HEK293 (cell line): ENCODE measurements around the gene RBBP8.
A peak's percentile ranks its signal among the peaks of the same experiment; 100 is the strongest.

ENCODE experiments used
- CTCF ChIA-PET: fragments of 350-600 bp; formaldehyde crosslinking; extraction: SDS; loops from one replicate; lab custom pipeline; 2021; ENCODE audit warnings: antibody characterized with exemption; lab: Yijun Ruan, JAX
- POLR2A ChIA-PET: fragments of 300-600 bp; formaldehyde crosslinking; extraction: SDS; loops from one replicate; lab custom pipeline; 2020; ENCODE audit warnings: antibody characterized with exemption, inconsistent platforms; lab: Yijun Ruan, JAX
- H3K27ac ChIP-seq: fragments of 200-500 bp; sonication (Bioruptor generic); 2 replicates; pipeline ENCODE4 v1.5.1; 2014; ENCODE audit warnings: low read depth, low read length, control low read depth, inconsistent platforms; ENCODE audit errors: extremely low read depth
- H3K36me3 ChIP-seq, 2 experiments: fragments of 200-500 bp in 1 of 2; sonication (Bioruptor generic) in 1 of 2; 1 replicate in 1 of 2; 2 replicates in 1 of 2; pipeline ENCODE4 v1.5.1; 2014 to 2017; ENCODE audit warnings: inconsistent platforms in 2 of 2, low read length in 2 of 2; ENCODE audit not compliant: control insufficient read depth in 2 of 2, insufficient read depth in 1 of 2
- H3K4me1 ChIP-seq: fragments of 200-500 bp; sonication (Bioruptor generic); 2 replicates; pipeline ENCODE4 v1.5.1; 2014; ENCODE audit warnings: mild to moderate bottlenecking, low read length, inconsistent platforms; ENCODE audit not compliant: control insufficient read depth, insufficient read depth
- H3K4me3 ChIP-seq: 2 replicates; pipeline ENCODE4 v1.5.1; 2011; ENCODE audit warnings: low read depth, mild to moderate bottlenecking, control low read depth, low read length, moderate library complexity
- H3K9me3 ChIP-seq: fragments of 200-500 bp; sonication (Bioruptor generic); 2 replicates; pipeline ENCODE4 v1.5.1; 2014; ENCODE audit warnings: low read depth, low read length, inconsistent platforms; ENCODE audit not compliant: control insufficient read depth, insufficient read depth
- PRDM1 ChIP-seq: fragments of 450-650 bp; formaldehyde crosslinking; IDR thresholded peaks from 2 replicates; pipeline ENCODE4; 2016; ENCODE audit warnings: missing biosample characterization, missing genetic modification characterization
- PRDM10 ChIP-seq: fragments of 450-650 bp; formaldehyde crosslinking; IDR thresholded peaks from 2 replicates; pipeline ENCODE4 v1.5.1; 2016; ENCODE audit warnings: missing biosample characterization, missing genetic modification characterization
- WT1 ChIP-seq: fragments of 450-650 bp; formaldehyde crosslinking; IDR thresholded peaks from 2 replicates; pipeline ENCODE4 v1.5.1; 2016; ENCODE audit warnings: missing biosample characterization, missing genetic modification characterization
- ZBTB21 ChIP-seq: fragments of 450-650 bp; formaldehyde crosslinking; IDR thresholded peaks from 2 replicates; pipeline ENCODE4 v1.5.1; 2017; ENCODE audit warnings: missing biosample characterization, missing genetic modification characterization
- ZBTB7A ChIP-seq: fragments of 450-650 bp; formaldehyde crosslinking; IDR thresholded peaks from 2 replicates; pipeline ENCODE4 v1.5.1; 2016; ENCODE audit warnings: low read depth, missing biosample characterization, missing genetic modification characterization
- ZNF148 ChIP-seq: fragments of 450-650 bp; formaldehyde crosslinking; IDR thresholded peaks from 2 replicates; pipeline ENCODE4 v1.5.0; 2017; ENCODE audit warnings: missing biosample characterization, missing genetic modification characterization, borderline replicate concordance
- ZNF16 ChIP-seq: fragments of 450-650 bp; formaldehyde crosslinking; IDR thresholded peaks from 2 replicates; pipeline ENCODE4 v1.5.1; 2016; ENCODE audit warnings: low read depth, missing biosample characterization, missing genetic modification characterization
- ZNF175 ChIP-seq: fragments of 450-650 bp; formaldehyde crosslinking; IDR thresholded peaks from 2 replicates; pipeline ENCODE4 v1.5.1; 2016; ENCODE audit warnings: missing biosample characterization, missing genetic modification characterization
- ZNF202 ChIP-seq: fragments of 450-650 bp; formaldehyde crosslinking; IDR thresholded peaks from 2 replicates; pipeline ENCODE4 v1.5.1; 2016; ENCODE audit warnings: missing biosample characterization, missing genetic modification characterization, borderline replicate concordance
- ZNF221 ChIP-seq: fragments of 450-650 bp; formaldehyde crosslinking; IDR thresholded peaks from 2 replicates; pipeline ENCODE4 v1.5.1; 2017; ENCODE audit warnings: missing biosample characterization, missing genetic modification characterization, borderline replicate concordance
- ZNF26 ChIP-seq: fragments of 450-650 bp; formaldehyde crosslinking; IDR thresholded peaks from 2 replicates; pipeline ENCODE4 v1.5.1; 2016; ENCODE audit warnings: missing biosample characterization, missing genetic modification characterization
- ZNF362 ChIP-seq: fragments of 450-650 bp; formaldehyde crosslinking; IDR thresholded peaks from 2 replicates; pipeline ENCODE4 v1.5.1; 2016; ENCODE audit warnings: missing biosample characterization, missing genetic modification characterization
- ZNF394 ChIP-seq: fragments of 450-650 bp; formaldehyde crosslinking; IDR thresholded peaks from 2 replicates; pipeline ENCODE4 v1.5.1; 2016; ENCODE audit warnings: missing biosample characterization, missing genetic modification characterization, mild to moderate bottlenecking, moderate library complexity, borderline replicate concordance
- ZNF549 ChIP-seq: fragments of 450-650 bp; IDR thresholded peaks from 2 replicates; pipeline ENCODE4 v1.5.1; 2018; ENCODE audit warnings: missing biosample characterization, missing genetic modification characterization, mild to moderate bottlenecking, inconsistent platforms, moderate library complexity
- ZNF677 ChIP-seq: fragments of 450-650 bp; IDR thresholded peaks from 2 replicates; pipeline ENCODE4 v1.5.0; 2018; ENCODE audit warnings: missing biosample characterization, mild to moderate bottlenecking, missing genetic modification characterization, moderate library complexity
- TF ChIP-seq, protein P1 (sequence below): fragments of 450-650 bp; formaldehyde crosslinking; IDR thresholded peaks from 2 replicates; pipeline ENCODE4 v1.5.1; 2016; ENCODE audit warnings: missing biosample characterization, missing genetic modification characterization, borderline replicate concordance

RBBP8 gene

DNA sequence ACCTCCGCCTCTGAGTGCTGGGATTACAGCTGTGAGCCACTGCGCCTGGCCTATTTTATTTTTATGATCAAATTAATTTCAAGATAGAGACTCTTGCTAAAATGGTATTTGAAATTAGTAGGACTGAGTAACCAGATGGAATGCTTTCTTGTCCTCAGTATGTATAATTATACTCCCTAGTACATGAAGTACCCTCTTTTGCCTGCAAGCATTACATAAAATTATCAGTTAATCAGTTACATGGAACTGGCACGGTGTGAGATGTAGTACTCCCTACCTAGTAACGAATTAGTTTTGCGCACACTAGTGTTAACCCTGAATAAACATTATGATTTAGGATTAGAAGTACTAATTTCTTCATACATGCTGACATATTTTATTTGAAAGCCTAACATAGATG lies 41.6 kb downstream of the RBBP8 start:
- Histone ChIP-seq H3K4me1 (peaks cover 3% of the 10 kb centered on the region; the same call in 1 of the 2 replicates), H3K4me3 (no peak overlapping the region), H3K36me3 (peaks cover 7 to 30% of the 10 kb centered on the region in 2 experiments; a peak in 2 of 3 replicates), H3K27ac (no peak overlapping the region), H3K9me3 (no peaks in the 10 kb centered on the region)
- no peak for TF ChIP-seq ZBTB7A
- TF ChIP-seq WT1 (tag by site-specific recombination): peak; percentile 73
- POLR2A ChIA-PET: no interaction called here
- CTCF ChIA-PET: interaction anchor here (0.6 to 0.8 kb wide), 2 partner anchors 9 to 50 kb away, joined by 3 to 5 read pairs; no protein-coding TSS in a partner anchor

DNA sequence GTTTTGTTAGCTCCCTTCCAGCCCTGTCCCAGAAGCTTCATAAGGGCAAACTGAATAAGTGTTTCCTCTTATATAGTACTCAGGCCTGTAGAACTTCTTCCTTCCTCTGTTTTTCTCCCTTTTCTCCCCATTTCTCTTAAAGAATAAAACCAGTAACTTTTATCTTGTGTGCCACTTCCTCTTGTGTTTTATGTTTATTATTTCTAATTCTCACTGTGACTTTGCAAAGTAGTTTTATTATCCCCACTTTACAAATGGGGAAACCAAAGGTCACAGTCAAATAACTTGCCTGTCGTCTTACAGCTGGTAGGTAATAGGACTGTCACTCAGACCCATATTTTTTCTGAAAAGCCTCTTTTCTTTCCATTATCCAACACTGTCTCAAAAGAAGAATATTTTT lies 42.4 kb downstream of the RBBP8 start:
- CTCF ChIA-PET: interaction anchor here (4.5 kb wide), 1 partner anchor 45 kb away, joined by 23 read pairs; no protein-coding TSS in a partner anchor
- TF ChIP-seq ZNF148 (tag by site-specific recombination) (no peak), ZNF26 (tag by site-specific recombination) (no peak), ZNF175 (no peak), ZNF549 (tag by site-specific recombination) (no peak), ZNF221 (tag by site-specific recombination) (no peak), ZNF16 (no peak), ZNF202 (no peak)
- POLR2A ChIA-PET: no interaction called here
- Histone ChIP-seq H3K36me3 (peaks cover 7 to 25% of the 10 kb centered on the region in 2 experiments; a peak in 2 of 3 replicates), H3K4me3 (no peak overlapping the region), H3K4me1 (peaks cover 3% of the 10 kb centered on the region; the same call in 1 of the 2 replicates), H3K27ac (no peak overlapping the region), H3K9me3 (no peaks in the 10 kb centered on the region)

DNA sequence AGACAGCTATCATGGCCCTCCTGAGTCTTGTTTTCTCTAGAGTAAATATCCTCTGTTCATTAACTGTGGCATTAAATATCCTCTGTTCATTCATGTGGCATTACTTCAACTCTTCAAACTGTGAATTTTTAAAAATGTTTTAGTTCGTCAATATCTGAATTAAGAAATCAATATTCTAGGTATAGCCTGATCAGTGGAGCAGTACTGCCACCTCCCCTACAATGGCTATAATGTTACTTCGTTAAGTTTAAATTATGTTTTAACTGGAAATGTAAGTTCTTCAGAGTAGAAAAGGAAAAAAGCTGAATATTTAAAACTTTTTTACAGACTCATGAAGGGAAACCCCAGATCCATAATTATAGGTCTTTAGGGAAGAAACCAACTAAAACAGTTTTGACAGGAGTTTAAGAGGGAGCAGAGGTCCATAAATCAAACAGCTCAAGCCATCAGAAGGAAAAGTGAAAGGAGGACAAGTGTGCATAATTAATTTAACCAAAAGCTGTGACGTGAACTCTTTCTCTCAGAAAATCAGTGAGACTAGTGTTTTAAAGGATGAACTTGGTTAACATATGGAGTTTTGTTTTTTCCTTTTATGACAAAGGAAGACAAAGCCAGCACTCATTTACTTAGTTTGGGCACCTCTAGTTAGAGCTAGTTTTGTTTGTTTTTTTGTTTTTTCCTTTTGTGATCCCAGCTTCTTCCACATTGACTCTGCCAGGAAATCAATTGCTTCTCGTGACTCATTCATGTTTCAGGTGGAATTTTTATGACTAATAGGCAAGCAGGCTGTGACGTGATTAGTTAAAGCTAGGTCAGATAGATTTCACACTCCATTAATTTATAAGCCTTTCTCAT lies 44.9 kb downstream of the RBBP8 start:
- H3K36me3 ChIP-seq: peaks cover 4 to 29% of the 10 kb centered on the region in 2 experiments; a peak in 2 of 3 replicates
- H3K9me3 ChIP-seq: no peaks in the 10 kb centered on the region
- no peak overlapping the region for H3K4me3 ChIP-seq
- H3K4me1 ChIP-seq: peaks cover 3% of the 10 kb centered on the region; the same call in 1 of the 2 replicates
- CTCF ChIA-PET: interaction anchor here (0.6 to 4.7 kb wide), 10 partner anchors 17 to 1064 kb away, joined by 3 to 37 read pairs (median 4); no protein-coding TSS in a partner anchor
- POLR2A ChIA-PET: no interaction called here
- H3K27ac ChIP-seq: no peak overlapping the region
- TF ChIP-seq ZNF394 (tag by site-specific recombination): peak; percentile 49; the same call in 1 of the 2 replicates
- TF ChIP-seq, protein P1, sequence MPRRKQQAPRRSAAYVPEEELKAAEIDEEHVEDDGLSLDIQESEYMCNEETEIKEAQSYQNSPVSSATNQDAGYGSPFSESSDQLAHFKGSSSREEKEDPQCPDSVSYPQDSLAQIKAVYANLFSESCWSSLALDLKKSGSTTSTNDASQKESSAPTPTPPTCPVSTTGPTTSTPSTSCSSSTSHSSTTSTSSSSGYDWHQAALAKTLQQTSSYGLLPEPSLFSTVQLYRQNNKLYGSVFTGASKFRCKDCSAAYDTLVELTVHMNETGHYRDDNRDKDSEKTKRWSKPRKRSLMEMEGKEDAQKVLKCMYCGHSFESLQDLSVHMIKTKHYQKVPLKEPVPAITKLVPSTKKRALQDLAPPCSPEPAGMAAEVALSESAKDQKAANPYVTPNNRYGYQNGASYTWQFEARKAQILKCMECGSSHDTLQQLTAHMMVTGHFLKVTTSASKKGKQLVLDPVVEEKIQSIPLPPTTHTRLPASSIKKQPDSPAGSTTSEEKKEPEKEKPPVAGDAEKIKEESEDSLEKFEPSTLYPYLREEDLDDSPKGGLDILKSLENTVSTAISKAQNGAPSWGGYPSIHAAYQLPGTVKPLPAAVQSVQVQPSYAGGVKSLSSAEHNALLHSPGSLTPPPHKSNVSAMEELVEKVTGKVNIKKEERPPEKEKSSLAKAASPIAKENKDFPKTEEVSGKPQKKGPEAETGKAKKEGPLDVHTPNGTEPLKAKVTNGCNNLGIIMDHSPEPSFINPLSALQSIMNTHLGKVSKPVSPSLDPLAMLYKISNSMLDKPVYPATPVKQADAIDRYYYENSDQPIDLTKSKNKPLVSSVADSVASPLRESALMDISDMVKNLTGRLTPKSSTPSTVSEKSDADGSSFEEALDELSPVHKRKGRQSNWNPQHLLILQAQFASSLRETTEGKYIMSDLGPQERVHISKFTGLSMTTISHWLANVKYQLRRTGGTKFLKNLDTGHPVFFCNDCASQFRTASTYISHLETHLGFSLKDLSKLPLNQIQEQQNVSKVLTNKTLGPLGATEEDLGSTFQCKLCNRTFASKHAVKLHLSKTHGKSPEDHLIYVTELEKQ: 0 out of 2 replicates have a peak, but pooled peaks have one; percentile 8
- peak; percentile 78 for TF ChIP-seq ZBTB21 (tag by site-specific recombination)
- TF ChIP-seq PRDM10 (tag by site-specific recombination): peak; percentile 65; the same call in 1 of the 2 replicates
- peak; percentile 61; the same call in 1 of the 2 replicates for TF ChIP-seq ZNF362 (tag by site-specific recombination)
- TF ChIP-seq PRDM1 (tag by site-specific recombination): peak; percentile 54
- no peak for TF ChIP-seq ZNF677 (tag by site-specific recombination)
